IMR-90 (cell line): Measurements from ENCODE around the gene IQCM. TPM values are rescaled to one million over a fixed set of nuclear protein-coding genes. Genes with fewer than 3 reads are reported as not detected.

Experiments used
- ATAC-seq: fragments of 200-7000 bp; cut with Tn5 transposase; 2 replicates; pipeline ENCODE4 v1.9.1; 2020; ENCODE audit warnings: low read depth, mild to moderate bottlenecking, moderate library complexity
- BruUV-seq: library from RNA; stranded (reverse); fragments of 400-500 nt; replicated peaks from 2 replicates; lab custom pipeline; 2021; lab: Mats Ljungman, UMichigan
- CTCF ChIA-PET: fragments of 300-600 bp; formaldehyde crosslinking; extraction: SDS; loops from one replicate; lab custom pipeline; 2021; ENCODE audit warnings: antibody characterized with exemption; lab: Yijun Ruan, JAX
- POLR2A ChIA-PET: fragments of 300-600 bp; sonication (Branson Sonifier 250); formaldehyde crosslinking; loops from one replicate; lab custom pipeline; 2022; ENCODE audit warnings: antibody characterized with exemption; ENCODE audit not compliant: unreplicated experiment; lab: Charles Lee
- DNase-seq: peaks from one replicate; pipeline ENCODE4 v3.0.0; 2013
- H2AFZ ChIP-seq: replicated peaks from 2 replicates; pipeline ENCODE3; 2013; ENCODE audit warnings: low read length, mild to moderate bottlenecking; ENCODE audit not compliant: poor library complexity
- H2AK5ac ChIP-seq: 2 replicates; pipeline ENCODE4 v1.6.1; 2013; ENCODE audit warnings: low read depth, low read length, inconsistent platforms
- H2AK9ac ChIP-seq: replicated peaks from 2 replicates; pipeline ENCODE3; 2013; ENCODE audit warnings: mild to moderate bottlenecking, low read depth, low read length, moderate library complexity; ENCODE audit not compliant: poor library complexity
- H2BK120ac ChIP-seq: 2 replicates; pipeline ENCODE4 v1.6.1; 2013; ENCODE audit warnings: low read depth, low read length, inconsistent platforms
- H2BK15ac ChIP-seq: 3 replicates; pipeline ENCODE4 v1.6.1; 2013; ENCODE audit warnings: low read depth, low read length, inconsistent platforms
- H2BK20ac ChIP-seq: 2 replicates; pipeline ENCODE4 v1.6.1; 2013; ENCODE audit warnings: low read depth, mild to moderate bottlenecking, inconsistent platforms, low read length, moderate library complexity
- H2BK5ac ChIP-seq: 2 replicates; pipeline ENCODE4 v1.6.1; 2013; ENCODE audit warnings: mild to moderate bottlenecking, low read depth, low read length, inconsistent platforms; ENCODE audit not compliant: poor library complexity, severe bottlenecking
- H3K14ac ChIP-seq: replicated peaks from 2 replicates; pipeline ENCODE4 v1.6.1; 2013; ENCODE audit warnings: low read depth, low read length, inconsistent platforms
- H3K18ac ChIP-seq: 2 replicates; pipeline ENCODE4 v1.6.1; 2013; ENCODE audit warnings: low read depth, low read length, control low read depth
- H3K23ac ChIP-seq: 2 replicates; pipeline ENCODE4 v1.6.1; 2013; ENCODE audit warnings: low read depth, low read length, inconsistent platforms
- H3K27ac ChIP-seq: 2 replicates; pipeline ENCODE4 v1.5.1; 2013; ENCODE audit warnings: mild to moderate bottlenecking, control low read depth, low read length; ENCODE audit not compliant: insufficient read depth
- H3K27me3 ChIP-seq: 2 replicates; pipeline ENCODE4 v1.6.1; 2013; ENCODE audit warnings: low read length; ENCODE audit not compliant: control insufficient read depth, insufficient read depth
- H3K36me3 ChIP-seq: 2 replicates; pipeline ENCODE4 v1.6.1; 2013; ENCODE audit warnings: low read length, mixed read lengths; ENCODE audit not compliant: control insufficient read depth, insufficient read depth
- H3K4ac ChIP-seq: 2 replicates; pipeline ENCODE4 v1.6.1; 2013; ENCODE audit warnings: low read depth, low read length, inconsistent platforms
- H3K4me1 ChIP-seq: 2 replicates; pipeline ENCODE4 v1.6.1; 2013; ENCODE audit warnings: low read length, mixed read lengths; ENCODE audit not compliant: control insufficient read depth, insufficient read depth
- H3K4me2 ChIP-seq: 2 replicates; pipeline ENCODE4 v1.6.1; 2013; ENCODE audit warnings: low read depth, mild to moderate bottlenecking, control low read depth, low read length, moderate library complexity
- H3K4me3 ChIP-seq: 2 replicates; pipeline ENCODE4 v1.5.1; 2013; ENCODE audit warnings: low read depth, mild to moderate bottlenecking, control low read depth, low read length, moderate library complexity; ENCODE audit not compliant: insufficient read depth
- H3K56ac ChIP-seq: 2 replicates; pipeline ENCODE4 v1.6.1; 2013; ENCODE audit warnings: low read length, inconsistent platforms; ENCODE audit not compliant: insufficient read depth; ENCODE audit errors: extremely low read depth
- H3K79me1 ChIP-seq, 2 experiments: 2 replicates each; pipeline ENCODE4 v1.6.1; 2013; ENCODE audit warnings: low read length in 2 of 2, inconsistent platforms in 1 of 2, low read depth in 1 of 2
- H3K9ac ChIP-seq: 2 replicates; pipeline ENCODE4 v1.6.1; 2013; ENCODE audit warnings: low read depth, low read length, control low read depth
- H3K9me1 ChIP-seq: 2 replicates; pipeline ENCODE4 v1.6.1; 2013; ENCODE audit warnings: low read length, inconsistent platforms; ENCODE audit not compliant: insufficient read depth
- H3K9me3 ChIP-seq: 2 replicates; pipeline ENCODE4 v1.6.1; 2013; ENCODE audit warnings: low read length; ENCODE audit not compliant: control insufficient read depth, insufficient read depth
- H4K20me1 ChIP-seq: 2 replicates; pipeline ENCODE4 v1.6.1; 2013; ENCODE audit warnings: low read length, inconsistent platforms; ENCODE audit not compliant: insufficient read depth
- H4K5ac ChIP-seq: 2 replicates; pipeline ENCODE4 v1.6.1; 2013; ENCODE audit warnings: mild to moderate bottlenecking, low read depth, low read length, control low read depth
- H4K8ac ChIP-seq, 2 experiments: 2 replicates each; pipeline ENCODE4 v1.6.1; 2013; ENCODE audit warnings: low read depth in 2 of 2, low read length in 2 of 2, control low read depth in 1 of 2, inconsistent platforms in 1 of 2
- H4K91ac ChIP-seq: 2 replicates; pipeline ENCODE4 v1.6.1; 2013; ENCODE audit warnings: low read depth, low read length, inconsistent platforms; ENCODE audit not compliant: insufficient read depth
- BHLHE40 ChIP-seq: fragments of 150-350 bp; IDR thresholded peaks from 2 replicates; pipeline ENCODE4 v1.6.1; 2016; ENCODE audit warnings: mild to moderate bottlenecking, low read depth, low read length
- CEBPB ChIP-seq: IDR thresholded peaks from 2 replicates; pipeline ENCODE4 v1.6.1; 2012; ENCODE audit warnings: low read depth, low read length, improper control_type of control experiment
- CHD1 ChIP-seq: IDR thresholded peaks from 2 replicates; pipeline ENCODE4 v1.6.1; 2012; ENCODE audit warnings: low read depth, low read length, improper control_type of control experiment
- CTCF ChIP-seq: conservative IDR thresholded peaks from 2 replicates; pipeline ENCODE4 v1.5.1; 2012; ENCODE audit warnings: mild to moderate bottlenecking, low read depth, low read length, improper control_type of control experiment
- ELK1 ChIP-seq: fragments of 150-350 bp; IDR thresholded peaks from 2 replicates; pipeline ENCODE4 v1.6.1; 2016; ENCODE audit warnings: low read depth, mild to moderate bottlenecking, low read length, moderate library complexity, borderline replicate concordance
- FOS ChIP-seq: fragments of 150-350 bp; IDR thresholded peaks from 2 replicates; pipeline ENCODE4 v1.6.1; 2016; ENCODE audit warnings: low read depth, low read length
- MAFK ChIP-seq: IDR thresholded peaks from 2 replicates; pipeline ENCODE4 v1.6.1; 2012; ENCODE audit warnings: low read depth, low read length, improper control_type of control experiment
- MAZ ChIP-seq: IDR thresholded peaks from 2 replicates; pipeline ENCODE4 v1.6.1; 2012; ENCODE audit warnings: low read depth, mild to moderate bottlenecking, low read length, improper control_type of control experiment, moderate library complexity, borderline replicate concordance
- MXI1 ChIP-seq: IDR thresholded peaks from 2 replicates; pipeline ENCODE4 v1.6.1; 2012; ENCODE audit warnings: low read depth, mild to moderate bottlenecking, low read length, moderate library complexity, borderline replicate concordance
- NFE2L2 ChIP-seq: fragments of 150-350 bp; IDR thresholded peaks from 2 replicates; pipeline ENCODE4 v1.6.1; 2016; ENCODE audit warnings: low read depth, mild to moderate bottlenecking, low read length
- POLR2A ChIP-seq: IDR thresholded peaks from 2 replicates; pipeline ENCODE4 v1.6.1; 2012; ENCODE audit warnings: mild to moderate bottlenecking, low read depth, low read length
- RAD21 ChIP-seq: IDR thresholded peaks from 2 replicates; pipeline ENCODE4 v1.6.1; 2012; ENCODE audit warnings: low read length, improper control_type of control experiment
- RCOR1 ChIP-seq: IDR thresholded peaks from 2 replicates; pipeline ENCODE4 v1.6.1; 2012; ENCODE audit warnings: mild to moderate bottlenecking, low read length, improper control_type of control experiment; ENCODE audit not compliant: insufficient replicate concordance
- RFX5 ChIP-seq: IDR thresholded peaks from 2 replicates; pipeline ENCODE4 v1.8.0; 2012; ENCODE audit warnings: low read depth, mild to moderate bottlenecking, low read length, moderate library complexity
- SMC3 ChIP-seq: fragments of 150-350 bp; IDR thresholded peaks from 2 replicates; pipeline ENCODE4 v1.6.1; 2016; ENCODE audit warnings: low read depth, mild to moderate bottlenecking, antibody characterized with exemption, low read length, moderate library complexity
- USF2 ChIP-seq: fragments of 150-350 bp; IDR thresholded peaks from 2 replicates; pipeline ENCODE4 v1.6.1; 2017; ENCODE audit warnings: mild to moderate bottlenecking, antibody characterized with exemption, low read length, low read depth
- dilution Hi-C: fragments of 300-500 bp; cut with HindIII; formaldehyde crosslinking; loops from one replicate; pipeline ENCODE4 v1.14.3; 2018; ENCODE audit warnings: low sequenced_read_pairs; ENCODE audit not compliant: unreplicated experiment
- in situ Hi-C: fragments of 300-500 bp; cut with MboI; formaldehyde crosslinking; loops from 3 replicates; pipeline ENCODE4 v1.14.3; 2019; ENCODE audit warnings: low sequenced_read_pairs, inconsistent platforms, mixed read lengths
- intact Hi-C: fragments of 100-400 bp; cut with micrococcal nuclease; formaldehyde crosslinking; loops from 2 replicates; pipeline ENCODE4 v1.10.0; 2022
- polyA plus RNA-seq, 3 experiments: library from polyadenylated mRNA; depleted of rRNA; stranded (reverse); fragments of >200 nt; gene quantifications; 2 replicates each; pipeline ENCODE4 v1.2.3, GENCODE V29; 2012; ENCODE audit warnings: low replicate concordance in 1 of 3
- total RNA-seq: library from RNA; depleted of rRNA; stranded (reverse); fragments of >200 nt; gene quantifications from 2 replicates; pipeline ENCODE4 v1.2.3, GENCODE V29; 2012

IQCM gene
- total and polyA plus RNA-seq, 2 of the 4 experiments (the other 2 are of a cell fraction), result not detected

GRCh38 chr4:149513081-149513480, 302.6 kb downstream of the IQCM start:
- Histone ChIP-seq H3K4ac (no peak overlapping the region), H4K91ac (no peak overlapping the region), H2AK5ac (no peak overlapping the region), H3K14ac (no peak overlapping the region), H4K8ac (no peak overlapping the region), H4K5ac (no peak overlapping the region), H3K9me1 (no peaks in the 10 kb centered on the region), H2BK15ac (no peak overlapping the region), H2AFZ (no peak overlapping the region), H3K18ac (no peak overlapping the region), H3K27ac (no peak overlapping the region), H3K79me1 (no peaks in the 10 kb centered on the region), H3K4me3 (no peak overlapping the region), H2BK20ac (no peak overlapping the region), H3K27me3 (no peaks in the 10 kb centered on the region), H3K23ac (no peak overlapping the region), H3K4me2 (no peak overlapping the region), H2BK5ac (no peak overlapping the region), H3K4me1 (no peaks in the 10 kb centered on the region), H2BK120ac (no peak overlapping the region), H3K56ac (no peak overlapping the region), H3K9me3 (no peaks in the 10 kb centered on the region), H3K36me3 (no peaks in the 10 kb centered on the region), H4K20me1 (no peaks in the 10 kb centered on the region), H3K9ac (no peak overlapping the region), H2AK9ac (no peak overlapping the region)
- ATAC-seq (no peak), DNase-seq (no peak)
- intact Hi-C loops, result no loop called here
- dilution Hi-C loops, result no loop called here
- POLR2A ChIA-PET, result no interaction called here
- BruUV-seq, result no TSS peak
- in situ Hi-C loops, result no loop called here
- CTCF ChIA-PET, result no interaction called here
- TF ChIP-seq ELK1 (no peak), RAD21 (no peak), USF2 (no peak), POLR2A (no peak), NFE2L2 (no peak), SMC3 (no peak), CHD1 (no peak), FOS (no peak), CTCF (no peak), MAZ (no peak), RFX5 (no peak), MXI1 (no peak), BHLHE40 (no peak), MAFK (no peak), CEBPB (no peak), RCOR1 (no peak)
